NCI-H1417 (cell line): Measurements from ENCODE around the gene MTCH1.
"Not testable (repeated sequence)": the region's sequence is repeated elsewhere in the genome, so short reads cannot be mapped to it uniquely, and the experiment has no call there.

Experiments
- DNase-seq, 3 experiments: peaks; one replicate each; lab custom pipeline; 2025; lab: John Stamatoyannopoulos, UW

MTCH1 gene

DNA sequence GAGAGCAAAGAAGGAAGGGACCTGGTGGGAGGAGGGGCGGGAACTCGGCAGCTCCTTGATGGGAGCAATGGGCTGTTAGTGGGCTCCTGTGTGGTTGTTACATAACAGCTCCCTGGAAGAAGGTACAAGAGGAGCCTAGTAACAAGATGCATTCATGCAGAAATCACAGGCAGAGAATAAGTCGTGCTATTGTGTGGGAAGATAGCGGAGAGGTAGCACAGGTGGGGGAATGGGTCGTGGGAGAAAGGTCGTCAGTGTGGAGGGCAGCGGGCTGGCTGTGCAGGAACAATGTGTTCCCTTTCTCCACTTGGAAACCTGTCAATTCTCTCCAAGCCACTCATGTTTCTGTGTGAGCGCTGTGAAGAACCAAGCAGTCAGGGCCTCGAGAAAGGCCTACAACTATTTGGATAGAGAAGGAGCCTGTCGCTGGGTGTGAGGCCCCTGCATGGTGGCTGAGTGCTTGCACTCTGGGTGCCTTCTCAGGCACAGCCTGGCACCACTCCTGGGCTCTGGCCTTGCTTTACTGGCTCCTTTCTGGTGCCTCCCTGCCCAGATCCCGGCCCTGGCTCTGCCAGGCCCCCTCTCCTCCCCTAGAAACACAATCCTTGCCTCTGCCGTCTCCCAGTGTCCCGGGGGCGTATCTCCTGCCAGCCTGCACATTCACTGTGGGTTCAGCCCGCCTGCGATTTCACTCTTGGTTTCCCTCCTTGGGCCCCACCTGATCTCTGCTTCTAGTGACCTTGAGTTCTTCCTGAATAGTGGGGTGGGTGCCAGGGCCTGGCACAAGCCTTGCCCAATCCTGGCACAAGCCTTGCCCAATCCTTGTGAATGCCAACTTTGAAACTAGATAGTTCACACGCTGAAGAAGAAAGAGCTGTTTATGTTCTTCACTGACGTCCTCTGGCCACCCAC lies 12.1 kb upstream of the MTCH1 start:
- DNase-seq: peak in 1 of 3 experiments; percentile 36

DNA sequence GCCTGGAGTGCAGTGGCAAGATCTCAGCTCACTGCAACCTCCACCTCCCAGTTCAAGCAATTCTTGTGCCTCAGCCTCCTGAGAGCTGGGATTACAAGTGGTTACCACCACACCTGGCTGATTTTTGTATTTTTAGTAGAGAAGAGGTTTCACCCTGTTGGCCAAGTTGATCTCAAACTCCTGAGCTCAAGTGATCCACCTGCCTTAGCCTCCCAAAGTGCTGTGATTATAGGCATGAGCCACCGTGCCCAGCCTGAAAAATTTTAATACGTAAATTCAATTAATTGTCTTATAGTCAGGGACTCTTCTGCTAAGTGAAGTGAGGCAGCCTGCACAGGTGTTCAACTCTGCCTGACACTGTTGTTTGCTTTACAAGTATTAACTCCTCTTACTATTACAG lies 4.4 kb upstream of the MTCH1 start:
- not testable (repeated sequence) for DNase-seq

DNA sequence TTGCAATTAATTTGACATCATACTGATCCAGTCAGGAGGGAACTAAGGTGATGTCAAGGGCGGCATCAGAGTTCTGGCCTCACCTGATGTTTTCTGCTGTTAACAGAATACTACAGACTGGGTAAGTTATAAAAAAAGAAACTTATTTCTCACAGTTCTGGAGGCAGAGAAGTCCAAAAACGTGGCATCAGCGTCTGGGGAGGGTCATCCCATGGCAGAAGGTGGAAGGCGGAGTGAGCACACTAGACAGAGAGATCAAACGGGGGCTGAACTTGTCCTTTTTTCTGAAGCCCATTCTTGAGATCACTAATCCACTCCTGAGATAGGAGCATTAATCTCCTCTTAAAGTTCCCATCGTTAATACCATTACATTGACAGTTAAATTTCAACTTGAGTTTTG lies 3.3 kb upstream of the MTCH1 start:
- no peak for DNase-seq

DNA sequence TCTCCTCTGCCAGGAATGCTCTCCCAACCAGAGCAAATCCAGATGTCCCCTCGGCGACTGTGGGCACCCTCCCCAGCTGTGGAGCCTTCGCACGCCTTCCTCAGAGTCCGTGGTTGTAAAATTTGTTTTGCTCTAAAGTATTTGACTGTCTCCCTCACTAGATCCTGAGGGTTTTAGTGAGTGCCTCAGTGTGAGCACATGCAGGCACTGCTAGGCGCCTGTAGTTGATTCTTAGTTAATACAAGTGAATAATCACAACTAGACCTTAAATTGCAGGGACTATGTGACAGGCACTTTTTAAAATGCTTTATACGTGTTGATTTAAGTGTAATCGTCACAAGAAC lies 680 bp upstream of the MTCH1 start:
- DNase-seq: no peak

DNA sequence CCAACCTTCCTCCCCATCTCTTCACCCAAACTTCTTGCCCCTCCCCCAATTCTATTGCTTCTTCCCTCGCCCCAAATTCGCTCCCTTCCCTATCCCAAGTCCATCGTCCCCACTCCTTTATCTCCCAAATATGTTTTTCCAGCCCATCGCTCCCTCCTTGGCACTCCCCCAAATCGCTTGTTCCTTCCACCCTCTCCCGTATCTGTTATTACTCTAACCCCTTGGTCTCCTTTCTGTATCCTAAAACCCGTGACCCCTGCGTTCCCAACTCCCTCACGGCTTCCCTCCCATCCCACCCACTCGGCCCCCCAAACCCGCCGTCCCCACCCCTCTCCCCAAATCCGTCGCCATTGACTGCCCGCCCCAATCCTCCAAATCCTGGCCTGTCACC lies 584 bp downstream of the MTCH1 start:
- DNase-seq: peak in 1 of 3 experiments; percentile 46

DNA sequence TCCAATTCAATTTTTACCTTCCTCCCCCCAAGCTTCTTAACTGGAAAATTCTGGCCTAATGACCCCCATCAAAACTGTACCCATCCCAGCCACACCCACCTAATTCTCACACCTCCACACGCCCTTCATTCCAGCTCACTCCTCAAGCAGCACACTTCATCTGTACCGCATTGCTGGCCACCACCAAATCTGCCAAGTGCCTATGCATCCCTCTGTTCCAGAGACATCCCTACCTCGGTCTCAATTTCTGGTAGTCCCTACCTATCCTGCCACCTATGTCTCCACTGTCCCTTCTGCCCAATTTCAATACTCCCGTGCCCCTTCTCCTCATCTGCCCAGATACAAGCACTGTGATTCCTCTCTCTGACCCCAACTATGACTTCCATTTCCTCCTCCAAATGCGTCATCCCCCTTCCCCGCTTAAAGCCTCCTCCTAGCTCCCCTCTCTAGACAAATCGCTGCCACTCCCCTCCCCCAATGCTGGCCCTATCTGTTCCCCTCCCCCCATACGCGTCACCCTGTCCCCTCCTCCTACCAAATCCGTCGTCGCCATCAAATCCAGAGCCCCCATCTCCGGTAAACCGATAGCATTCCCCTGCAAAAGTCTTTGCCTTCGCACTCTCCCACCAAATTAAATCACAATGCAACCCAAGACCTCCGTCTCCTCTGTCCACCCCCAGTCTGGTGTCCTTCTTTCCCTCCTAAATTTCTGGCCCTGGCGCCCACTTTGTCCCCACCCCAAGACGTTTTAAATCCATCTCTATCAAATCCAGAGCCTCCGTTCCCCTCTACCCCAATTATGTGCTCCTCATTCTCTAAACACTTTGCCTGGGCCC lies 1.2 kb downstream of the MTCH1 start:
- DNase-seq: peak in 2 of 3 experiments; percentile 37 to 53

DNA sequence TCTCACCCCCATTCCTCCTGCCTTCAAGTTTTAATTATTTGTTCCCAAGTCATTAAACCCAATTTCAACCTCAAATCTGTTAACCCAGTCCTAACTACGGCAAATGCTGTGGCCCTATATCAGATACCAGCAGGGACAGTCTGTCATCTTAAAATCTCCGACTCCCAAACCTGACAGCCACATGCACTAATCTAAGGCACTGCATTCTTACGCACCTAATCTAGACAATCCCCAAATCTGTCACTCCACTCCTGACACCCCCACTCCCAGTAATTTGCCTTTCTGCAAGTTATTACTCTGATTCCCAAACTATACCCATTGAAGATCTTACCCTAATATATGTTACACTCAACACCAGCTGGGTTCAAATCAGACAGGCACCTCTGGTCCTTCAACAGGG lies 2.5 kb downstream of the MTCH1 start:
- no peak for DNase-seq

DNA sequence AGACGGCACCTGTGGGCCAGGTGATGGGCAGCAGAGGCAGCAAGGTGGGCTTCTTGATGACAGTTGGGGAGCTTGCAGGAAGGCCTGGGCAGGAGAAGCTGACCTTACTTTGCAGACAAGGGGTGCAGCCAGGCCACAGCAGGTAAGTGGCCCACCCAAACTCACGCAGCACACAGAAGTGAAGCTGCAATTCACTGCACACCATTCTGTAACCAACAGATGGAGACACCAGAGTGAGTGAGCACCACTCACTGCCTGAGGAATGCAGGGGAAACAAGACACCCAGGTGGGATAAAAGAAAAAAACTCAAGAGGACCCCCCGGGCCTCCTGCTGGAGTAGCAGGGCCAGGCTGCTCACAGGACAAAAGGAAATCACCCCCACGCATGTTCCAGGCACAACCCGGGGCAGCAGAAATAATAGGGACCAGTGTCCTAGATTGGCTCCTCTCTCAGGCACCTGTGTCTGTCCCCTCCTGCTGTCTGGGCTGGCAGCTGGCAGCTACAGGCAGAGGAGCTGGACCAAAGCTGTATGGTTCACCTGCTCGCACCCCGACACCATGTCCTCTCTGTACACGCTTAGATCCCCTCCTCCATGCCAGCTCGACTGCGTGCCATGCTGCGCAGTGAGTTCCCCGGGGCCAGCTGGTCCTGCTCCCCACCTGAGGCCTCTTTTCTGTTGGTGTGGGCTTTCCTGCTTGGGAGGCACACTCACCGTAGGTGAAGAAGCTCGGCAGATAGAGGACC lies 4.9 kb downstream of the MTCH1 start:
- DNase-seq: peak in 2 of 3 experiments; percentile 17 to 43

DNA sequence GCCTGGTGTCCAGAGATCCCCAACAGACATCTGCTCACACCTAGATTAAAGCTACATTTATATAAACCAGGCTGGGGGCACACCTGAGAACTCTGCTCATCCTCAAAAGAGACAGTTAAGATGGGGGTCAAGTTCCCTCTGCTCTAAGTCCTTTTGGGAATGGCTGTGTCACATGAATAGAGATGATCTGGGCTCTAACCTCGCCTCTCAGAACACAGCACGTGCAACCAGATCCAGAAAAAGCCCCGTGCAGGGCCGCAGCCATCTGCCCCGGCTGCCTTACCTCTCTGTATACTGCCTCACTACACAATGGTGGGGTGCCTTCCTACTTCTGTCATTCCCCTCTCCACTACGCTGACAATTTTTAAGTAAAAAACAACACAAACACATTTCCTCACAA lies 5.9 kb downstream of the MTCH1 start:
- DNase-seq: no peak

DNA sequence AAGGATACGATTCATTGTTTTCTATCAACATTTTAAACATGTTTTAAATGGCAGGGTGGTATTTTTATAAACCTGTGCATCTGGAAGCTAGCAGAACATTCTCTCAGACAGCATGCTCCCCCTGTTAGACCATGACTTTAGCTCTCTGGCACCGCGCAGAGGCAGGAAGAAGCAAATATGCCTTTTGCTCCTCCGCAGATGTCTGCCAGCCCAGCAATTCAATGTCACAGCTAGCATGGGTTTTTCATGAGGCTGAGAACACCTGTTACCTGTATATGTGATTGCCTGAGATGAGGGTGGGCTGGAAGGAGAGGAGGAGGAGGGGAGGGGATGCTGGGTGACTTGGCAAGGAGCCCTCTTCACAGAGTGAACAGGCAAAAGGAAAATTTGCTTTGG lies 6.7 kb downstream of the MTCH1 start:
- DNase-seq: peak in 1 of 3 experiments; percentile 43

DNA sequence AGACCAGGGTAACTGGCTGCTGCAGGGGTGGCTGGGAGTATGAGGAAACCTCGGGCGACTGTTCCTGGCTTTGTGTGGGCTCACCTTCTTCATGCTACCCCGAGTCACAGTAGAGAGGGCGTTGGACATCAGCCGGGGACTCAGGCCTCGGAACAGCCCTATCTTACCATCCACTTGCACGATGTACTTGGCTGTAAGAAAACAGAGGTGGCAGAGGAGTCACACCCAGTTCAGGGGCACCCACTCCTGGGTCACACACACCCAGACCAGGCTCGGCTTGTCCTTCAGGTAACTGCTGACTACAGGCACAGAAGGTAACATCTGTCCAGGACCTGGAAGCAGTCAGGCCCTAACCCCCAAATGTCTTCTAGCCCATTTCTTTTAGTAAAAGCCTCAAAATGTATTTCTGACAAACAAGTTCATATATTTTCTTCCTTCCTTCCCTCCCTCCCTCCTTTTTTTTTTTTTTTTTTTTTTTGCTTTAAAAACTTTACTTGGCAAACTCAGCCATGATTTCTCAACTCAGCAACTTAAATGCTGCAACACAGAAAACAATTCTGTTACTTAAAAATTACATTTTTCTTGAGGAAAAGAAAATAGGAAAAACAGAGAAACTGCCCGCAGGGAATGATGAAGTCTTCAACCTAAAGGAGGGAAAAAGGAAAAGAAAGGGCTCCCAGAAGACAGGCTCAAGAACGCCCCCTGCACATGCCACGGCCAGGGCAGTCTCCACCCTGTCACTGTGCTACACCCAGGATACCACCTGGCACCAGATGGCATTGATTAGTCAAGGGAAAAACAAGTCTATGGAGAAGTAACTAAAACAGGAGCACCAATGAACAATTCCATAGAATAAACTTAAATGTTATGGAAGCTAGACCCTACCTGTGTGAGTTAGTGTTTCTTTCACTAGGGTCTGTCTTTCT lies 7.3 kb downstream of the MTCH1 start:
- DNase-seq: no peak

DNA sequence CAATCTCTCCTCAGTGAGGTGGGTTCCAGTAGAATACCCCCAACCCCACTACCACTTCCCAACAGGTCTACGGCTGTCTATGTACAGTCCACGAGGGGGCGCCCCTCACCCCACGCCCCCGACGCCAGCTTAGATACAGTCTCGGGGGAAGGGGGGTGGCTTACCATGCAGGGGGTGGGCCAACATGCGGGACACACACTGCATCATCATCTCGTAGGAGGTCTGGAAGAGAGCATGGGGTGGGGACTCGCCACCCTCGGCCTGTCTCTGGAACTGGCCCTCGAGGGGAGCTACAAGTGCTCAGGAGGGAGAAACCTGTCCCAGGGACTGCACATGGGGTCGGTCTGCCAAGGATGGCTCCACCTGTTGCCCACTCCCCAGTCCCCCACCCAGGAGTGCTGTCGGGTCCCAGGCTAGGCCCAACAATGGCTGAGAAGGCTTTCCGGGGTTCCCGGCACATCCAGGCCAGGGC lies 8.5 kb downstream of the MTCH1 start:
- no peak for DNase-seq

DNA sequence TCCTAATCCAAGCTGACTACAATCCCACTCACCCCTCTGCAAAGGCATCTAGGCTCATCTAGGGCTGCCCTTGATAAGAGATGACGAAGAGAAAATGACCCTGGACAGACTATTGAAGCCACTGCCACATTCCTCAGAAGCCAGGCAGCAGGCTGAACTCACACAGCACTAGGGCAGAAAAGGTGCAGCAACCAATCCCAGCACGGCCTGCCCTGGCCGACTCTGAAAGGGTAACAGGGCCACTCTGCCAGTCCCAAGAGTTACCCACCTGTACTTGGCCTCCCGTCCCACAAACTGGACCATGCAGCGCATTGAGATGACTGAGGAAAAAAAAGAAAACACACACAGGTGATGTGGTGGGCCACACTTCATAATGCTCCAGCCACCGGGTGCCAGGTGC lies 9.1 kb downstream of the MTCH1 start:
- no peak for DNase-seq

DNA sequence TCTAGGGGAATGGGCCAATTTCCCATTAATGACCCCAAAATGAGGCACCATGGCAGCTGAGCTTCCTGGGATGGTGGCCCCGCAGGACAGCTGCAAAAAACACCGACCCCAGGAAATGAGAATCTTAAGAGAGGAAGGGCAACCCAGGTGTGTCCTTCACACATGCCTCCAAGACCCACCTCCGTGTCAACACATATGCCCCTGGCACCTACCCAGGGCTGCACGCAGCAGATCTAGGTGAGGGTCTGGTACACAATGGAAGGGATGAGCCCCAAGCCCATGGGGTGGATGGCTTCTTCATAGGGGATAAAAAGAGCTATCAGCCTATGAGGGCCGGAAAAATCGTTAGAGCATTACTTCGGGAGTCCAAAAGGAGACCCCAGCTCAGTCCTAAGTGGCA lies 9.5 kb downstream of the MTCH1 start:
- no peak for DNase-seq

DNA sequence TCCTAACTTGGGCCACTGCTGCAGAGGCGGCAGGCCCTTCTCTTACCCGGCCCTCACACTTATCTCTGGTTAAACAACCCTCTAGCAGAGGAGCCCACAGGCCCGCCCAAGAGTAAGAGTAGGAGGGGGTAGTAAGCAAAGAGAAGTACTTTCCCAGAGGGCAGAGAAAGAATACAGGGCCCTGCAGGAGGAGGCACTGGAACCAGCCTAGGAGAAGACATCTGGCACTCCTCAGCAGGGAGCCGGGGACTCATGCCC lies 10.1 kb downstream of the MTCH1 start:
- no peak for DNase-seq

DNA sequence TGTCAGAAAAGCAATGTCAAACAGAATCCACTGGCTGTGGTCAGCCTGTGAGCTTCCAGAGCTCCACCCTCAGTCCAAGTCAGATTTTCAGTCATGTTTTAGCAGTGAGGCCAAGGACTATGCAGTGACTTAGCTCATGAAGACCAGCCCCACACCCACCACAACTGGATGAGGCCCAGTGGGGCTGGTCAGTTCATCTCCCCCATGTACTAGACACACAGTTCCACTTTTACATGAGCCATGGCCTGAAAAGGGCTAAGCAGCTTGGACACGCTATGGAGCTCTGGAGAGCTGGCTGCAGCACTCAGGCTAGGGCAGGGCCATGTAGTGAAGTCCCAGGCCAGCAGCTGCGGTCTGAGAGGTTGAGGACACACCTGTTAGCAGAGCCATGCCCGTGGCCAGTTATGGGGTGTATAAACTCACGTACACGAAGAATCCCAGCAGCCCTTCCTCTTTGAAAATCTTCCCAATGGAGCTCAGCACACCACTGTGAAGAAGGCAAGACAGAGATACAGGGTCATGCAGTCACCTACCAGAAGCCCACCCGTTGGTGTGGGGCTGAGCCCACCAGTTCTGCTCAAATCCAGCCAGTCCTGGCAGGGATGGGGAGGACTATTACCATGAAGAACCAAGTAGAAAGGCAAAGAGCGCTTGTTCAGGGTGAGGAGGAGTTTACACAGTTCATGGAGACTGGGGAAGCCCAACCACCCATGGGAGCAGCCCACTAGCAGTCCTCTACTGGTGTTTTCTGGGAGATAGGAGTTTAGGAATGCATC lies 10.6 kb downstream of the MTCH1 start:
- no peak for DNase-seq

DNA sequence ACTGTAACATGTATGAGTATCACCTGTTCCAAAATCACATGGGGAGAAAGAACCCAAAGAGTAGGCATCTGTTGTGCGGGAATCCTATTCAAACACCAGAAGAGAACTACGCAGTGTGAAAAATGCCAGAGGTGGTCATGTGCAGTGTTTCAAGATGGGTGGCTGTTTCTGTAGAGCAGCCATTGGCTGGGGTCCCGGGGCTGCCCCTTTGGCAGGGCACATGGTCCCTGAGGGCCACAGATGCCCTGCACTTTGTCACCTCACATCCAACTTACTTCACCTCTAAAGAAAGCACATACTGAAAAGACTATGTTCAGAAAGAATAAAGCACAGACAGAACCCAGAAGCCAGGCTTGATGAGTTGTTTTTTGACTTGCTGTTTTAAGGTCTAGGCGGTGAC lies 12.3 kb downstream of the MTCH1 start:
- DNase-seq: no peak

DNA sequence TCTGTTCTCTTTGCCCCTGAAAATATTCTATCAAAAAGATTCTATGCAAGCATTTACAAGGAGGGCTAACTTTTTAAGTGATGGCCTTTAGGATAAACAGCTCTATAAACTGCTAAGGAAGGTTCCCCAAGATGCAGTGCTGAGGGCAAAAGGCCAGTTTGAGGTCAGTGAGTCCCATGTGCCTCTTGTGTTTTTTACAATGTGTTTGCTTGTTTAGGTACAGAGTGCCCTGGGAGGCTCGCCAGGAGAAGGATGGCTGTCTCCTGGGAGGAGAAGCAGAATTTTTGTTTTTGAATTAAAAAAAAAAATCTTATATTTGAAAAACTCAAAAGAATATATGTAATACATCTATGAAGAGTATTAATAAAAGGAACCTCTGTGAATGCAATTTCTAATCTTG lies 12.8 kb downstream of the MTCH1 start:
- DNase-seq: no peak

DNA sequence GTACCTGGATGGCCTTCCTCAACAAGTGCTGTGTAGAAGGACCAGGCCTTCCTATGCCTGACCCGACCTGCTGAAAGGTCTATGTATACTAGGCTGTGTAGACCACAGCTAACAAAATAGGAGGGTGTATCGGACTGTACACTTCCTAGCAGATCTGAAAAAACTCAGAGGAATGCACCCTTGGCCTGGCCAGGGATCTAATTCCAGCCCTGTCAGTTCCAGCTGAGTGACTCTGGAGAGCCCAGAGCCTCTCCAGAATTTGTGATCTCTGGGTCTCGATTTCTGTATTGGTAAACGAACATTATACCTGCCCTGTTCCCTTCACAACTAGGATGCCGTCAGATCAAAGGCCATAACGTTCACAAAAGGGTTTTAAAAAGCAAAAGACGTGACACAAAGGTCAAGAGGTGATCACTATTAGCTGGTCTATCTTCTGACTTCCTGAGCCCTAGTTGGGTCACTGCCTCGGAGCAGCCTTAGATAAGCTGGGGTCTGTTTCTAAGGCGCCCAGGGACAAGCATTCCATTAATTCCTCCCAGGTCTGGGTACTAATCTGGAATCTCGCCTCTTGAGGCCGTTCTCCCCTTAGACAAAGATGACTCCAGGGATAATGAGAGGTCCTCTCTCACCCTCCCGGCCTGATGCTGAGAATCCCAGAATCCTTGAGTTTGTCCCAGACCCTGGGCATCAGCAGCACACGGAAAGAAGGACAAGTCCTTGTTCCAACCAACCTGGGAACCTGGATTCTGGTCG lies 13.9 kb downstream of the MTCH1 start:
- DNase-seq: peak in 1 of 3 experiments; percentile 17
